HG02678 (cell line): Measurements from ENCODE around the gene HDLBP.
"Not testable (repeated sequence)": the region's sequence is repeated elsewhere in the genome, so short reads cannot be mapped to it uniquely, and the experiment has no call there.

Experiments used
- ATAC-seq: cut with Tn5 transposase; IDR thresholded peaks from one replicate; pipeline ENCODE4 v1.9.1; 2021; ENCODE audit warnings: mild to moderate bottlenecking, moderate library complexity; ENCODE audit not compliant: unreplicated experiment

Gene HDLBP

DNA sequence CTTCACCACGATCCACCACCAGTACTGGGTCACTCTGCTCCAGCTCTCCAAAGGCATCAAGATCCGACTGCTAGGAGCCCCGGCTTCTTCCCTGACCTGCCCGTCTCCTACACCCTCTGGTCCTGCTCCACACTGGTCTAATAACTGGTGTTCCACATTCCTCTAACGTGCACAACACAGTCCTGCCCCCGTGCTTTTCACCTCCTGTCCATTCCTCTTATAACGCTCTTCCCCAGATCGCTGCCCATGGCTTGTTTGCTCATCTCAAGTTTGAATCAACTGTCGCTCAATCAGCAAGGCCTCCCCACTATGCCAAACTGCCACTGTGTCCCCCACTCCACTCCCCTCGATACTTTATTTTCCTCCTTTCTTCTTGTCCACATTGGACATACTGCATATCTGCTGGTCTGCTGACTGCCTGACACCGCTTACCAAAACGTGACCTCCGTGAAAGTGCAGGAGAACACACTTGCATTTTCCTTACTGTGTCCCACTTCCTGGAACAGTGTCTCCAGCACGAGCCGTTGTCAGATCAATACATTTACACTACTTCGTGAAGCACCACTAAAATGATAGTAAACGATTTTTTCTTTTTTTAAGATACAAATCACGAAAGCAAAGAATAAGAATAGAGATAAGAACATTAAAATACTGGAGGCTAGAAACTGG, 6.5 kb downstream of the HDLBP start:
- ATAC-seq, result no peak

DNA sequence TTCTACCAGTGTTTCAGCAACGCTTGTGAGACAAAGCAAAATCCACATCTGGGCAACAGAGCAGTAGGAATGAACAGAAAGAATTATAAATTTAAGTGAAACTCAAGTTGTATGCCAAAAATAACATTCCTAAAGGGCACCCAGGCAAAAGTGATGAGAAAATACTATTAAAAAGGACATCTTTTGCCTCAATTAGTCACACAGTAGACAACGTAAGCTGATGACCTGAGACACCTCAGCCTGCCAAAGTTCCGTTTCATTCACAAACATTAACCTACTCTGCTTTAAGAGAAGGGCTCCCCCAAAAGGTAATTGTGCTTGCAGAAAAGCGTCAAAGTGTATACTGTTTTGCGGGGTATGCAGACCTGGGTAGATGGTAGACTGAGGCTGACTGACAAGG, 7.2 kb downstream of the HDLBP start:
- ATAC-seq, result no peak

DNA sequence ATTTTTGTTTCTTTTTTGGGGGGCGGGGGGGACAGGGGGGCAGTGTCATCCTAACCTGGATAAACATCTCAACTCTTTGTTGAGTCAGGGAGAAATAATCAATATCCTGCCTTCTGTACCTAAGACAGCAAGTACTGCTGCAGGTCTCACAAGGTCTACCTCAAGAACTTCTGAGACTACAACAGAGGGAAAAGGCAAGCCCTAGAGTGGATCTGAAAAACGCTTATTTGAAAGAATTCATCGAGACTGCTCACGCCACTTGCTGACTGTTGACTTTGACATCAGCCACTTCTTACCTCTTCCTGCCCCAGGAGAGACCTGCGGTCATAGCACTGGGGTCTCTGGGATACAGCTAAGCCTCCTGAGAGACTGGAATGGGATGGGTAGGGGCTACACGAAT, 8.4 kb downstream of the HDLBP start:
- no peak for ATAC-seq

DNA sequence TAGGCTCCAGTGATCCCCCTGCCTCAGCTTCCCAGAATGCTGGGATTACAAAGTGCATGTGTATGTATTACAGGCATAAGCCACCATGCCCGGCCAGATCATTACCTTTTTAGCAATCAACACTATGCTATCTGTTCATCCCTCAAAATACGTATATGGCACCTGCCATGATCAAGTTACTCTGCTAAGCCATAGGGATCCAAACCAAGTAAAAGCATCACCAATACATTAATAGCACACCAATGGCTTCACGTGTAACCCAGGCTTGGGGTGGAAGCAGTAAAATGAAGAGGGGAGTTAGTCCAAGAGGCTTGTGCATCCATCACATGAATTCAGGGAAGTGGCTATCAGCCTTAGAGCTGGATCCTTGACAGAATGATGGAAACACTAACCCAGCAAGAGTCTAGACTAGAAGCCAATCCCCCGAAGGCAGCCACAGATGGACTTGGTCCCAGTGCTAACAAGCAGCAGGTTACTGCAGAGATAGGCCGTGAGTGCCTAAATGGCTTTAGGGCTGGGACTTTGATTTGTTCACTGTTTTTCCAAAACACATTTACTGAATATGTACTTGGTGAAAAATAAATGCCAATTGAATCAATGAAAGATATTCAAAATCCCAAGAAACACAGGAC, 11.3 kb downstream of the HDLBP start:
- no peak for ATAC-seq

GRCh38 chr2:241302759-241303651, 12.5 kb downstream of the HDLBP start:
- ATAC-seq, result no peak

GRCh38 chr2:241302083-241302482, 13.4 kb downstream of the HDLBP start:
- ATAC-seq, result no peak

DNA sequence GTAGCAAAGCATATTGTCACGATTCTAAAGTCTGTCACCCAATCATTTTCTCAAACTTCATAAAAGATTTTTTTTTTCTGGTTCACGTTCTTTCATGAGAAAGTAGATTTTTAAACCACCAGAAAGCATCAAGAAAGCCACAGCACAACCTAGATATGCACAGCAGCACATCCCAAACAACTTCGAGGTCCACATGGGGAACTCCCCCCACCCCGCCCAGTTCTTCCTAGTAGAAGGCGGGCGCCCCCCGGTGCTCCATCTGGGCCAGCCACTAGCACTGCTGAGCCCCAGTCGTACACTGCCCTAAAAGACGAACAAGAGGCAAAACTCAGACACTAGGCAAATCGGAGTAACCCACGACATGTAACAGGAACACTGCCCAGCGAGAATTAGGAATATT, 15.5 kb downstream of the HDLBP start:
- no peak for ATAC-seq

- no peak for ATAC-seq
These were observed 16.8 kb downstream of the HDLBP start for GRCh38 chr2:241298673-241299072.

DNA sequence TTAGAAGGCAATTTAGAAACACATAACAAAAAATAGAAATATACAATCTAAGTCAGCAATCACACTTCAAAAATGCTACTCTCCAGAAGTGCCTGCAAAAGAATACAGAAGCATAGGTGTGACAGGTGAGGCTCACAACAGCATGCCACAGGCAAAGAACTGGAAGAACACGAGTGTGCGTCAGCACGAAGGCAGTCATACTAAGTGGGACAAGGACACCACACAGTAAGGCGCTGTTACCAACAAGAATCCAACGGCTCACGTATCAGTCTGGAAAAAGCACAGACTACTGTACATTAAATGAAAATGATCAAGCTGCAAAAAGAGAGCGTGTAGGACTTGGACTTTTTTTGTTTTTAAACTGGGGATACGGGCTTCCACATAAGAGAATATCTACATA, 18.7 kb downstream of the HDLBP start:
- ATAC-seq, result no peak

DNA sequence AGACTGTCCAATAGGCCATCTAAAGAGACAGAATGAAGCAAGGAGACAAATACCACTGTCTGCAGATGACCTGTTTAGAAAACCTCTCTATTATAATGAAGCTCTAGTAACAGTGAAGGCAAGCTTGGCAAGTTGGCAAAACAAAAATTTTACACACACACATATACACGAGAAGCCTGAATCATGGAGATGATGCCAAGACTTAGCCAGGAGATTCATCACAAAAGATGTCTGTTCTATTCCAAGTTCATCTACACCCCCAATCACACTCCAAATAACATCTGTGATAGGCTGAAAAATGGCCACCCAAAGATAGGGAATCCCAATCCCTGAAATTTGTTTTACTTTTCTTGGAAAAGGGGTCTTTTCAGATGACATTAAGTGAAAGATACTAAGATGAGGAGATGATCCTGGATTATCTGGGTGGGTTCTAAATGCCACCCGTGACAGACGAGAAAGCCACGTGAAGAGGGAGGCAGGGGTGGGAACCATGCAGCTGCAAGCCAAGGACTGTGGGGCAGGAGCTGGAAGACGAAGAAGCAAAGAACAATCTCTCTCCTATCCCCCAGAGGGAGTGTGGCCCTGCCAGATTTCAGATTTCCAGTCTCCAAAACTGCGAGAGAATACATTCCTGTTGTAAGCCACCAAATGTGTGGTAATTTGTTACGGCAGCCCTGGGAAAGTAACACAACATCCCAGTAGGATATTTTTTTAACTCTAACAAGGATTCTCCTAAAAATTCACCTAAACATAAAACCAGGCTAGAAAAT, 20.0 kb downstream of the HDLBP start:
- no peak for ATAC-seq

DNA sequence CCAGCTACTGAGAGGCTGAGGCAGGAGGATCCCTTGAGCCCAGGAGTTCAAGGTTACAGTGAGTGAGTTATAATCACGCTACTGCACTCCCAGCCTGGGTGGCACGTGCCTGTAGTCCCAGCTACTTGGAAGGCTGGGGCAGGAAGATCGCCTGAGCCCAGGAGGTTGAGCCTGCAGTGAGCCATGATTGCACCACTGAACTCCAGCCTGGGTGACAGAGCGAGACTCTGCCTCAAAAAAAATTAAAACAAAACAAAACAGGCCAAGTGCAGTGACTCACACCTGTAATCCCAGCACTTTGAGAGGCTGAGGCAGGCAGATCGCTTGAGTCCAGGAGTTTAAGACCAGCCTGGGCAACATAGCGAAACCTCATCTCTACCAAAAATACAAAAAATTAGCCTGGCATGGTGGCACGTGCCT, 22.1 kb downstream of the HDLBP start:
- ATAC-seq, result not testable (repeated sequence)

GRCh38 chr2:241291977-241292376, 23.5 kb downstream of the HDLBP start:
- ATAC-seq, result no peak

GRCh38 chr2:241291153-241291552, 24.3 kb downstream of the HDLBP start:
- no peak for ATAC-seq

- no peak for ATAC-seq
These were observed 25.9 kb downstream of the HDLBP start for GRCh38 chr2:241289597-241289996.

GRCh38 chr2:241289053-241289452, 26.4 kb downstream of the HDLBP start:
- ATAC-seq, result no peak

DNA sequence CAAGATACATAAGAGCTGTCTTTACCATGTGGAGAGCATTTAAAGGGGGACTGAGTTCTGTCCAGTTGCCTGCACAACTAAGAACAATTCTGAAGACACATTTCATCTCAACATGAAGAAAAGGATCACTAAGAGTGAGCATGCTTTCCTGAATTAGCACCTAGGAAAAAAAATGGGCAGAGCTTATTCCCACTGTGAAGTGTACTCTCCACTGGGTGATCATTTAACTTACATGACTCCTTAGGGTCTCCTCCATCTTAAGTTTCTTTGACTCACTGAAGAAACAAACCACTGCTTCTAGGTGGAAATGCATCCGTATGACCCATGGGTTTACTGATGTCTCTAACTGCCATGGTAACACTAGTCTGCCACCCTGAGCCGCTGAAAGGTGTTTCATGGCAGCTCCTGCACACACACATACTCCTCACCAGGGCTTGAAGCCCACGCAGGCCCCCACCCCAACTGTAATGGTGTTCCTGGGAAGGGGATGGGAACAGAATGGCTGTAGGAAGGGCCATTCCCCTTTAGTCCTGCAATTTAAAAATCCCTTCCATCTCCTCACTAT, 27.1 kb downstream of the HDLBP start:
- ATAC-seq, result no peak

GRCh38 chr2:241286348-241287090, 29.0 kb downstream of the HDLBP start:
- no peak for ATAC-seq

- ATAC-seq, result no peak
These were observed 29.9 kb downstream of the HDLBP start for GRCh38 chr2:241285596-241285995.

- no peak for ATAC-seq
These were observed 32.9 kb downstream of the HDLBP start for GRCh38 chr2:241282555-241282954.

DNA sequence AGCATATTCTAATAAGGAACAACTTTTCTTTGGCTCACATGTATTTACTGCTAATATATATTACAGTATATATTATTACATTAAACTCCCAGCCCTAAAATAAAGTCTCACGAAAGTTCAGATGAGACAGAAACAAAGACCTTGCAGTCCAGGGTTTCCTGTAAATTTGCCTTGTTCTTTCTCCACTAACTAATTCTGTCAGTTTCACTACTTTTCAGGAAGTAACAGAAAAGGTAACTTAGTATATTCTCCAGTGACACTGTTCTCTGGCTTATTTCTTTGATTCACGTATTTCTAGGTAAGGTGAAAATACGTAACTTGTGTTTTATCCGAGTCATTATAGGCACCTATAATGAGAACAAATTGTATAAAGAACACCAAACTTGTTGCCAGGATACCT, 35.2 kb downstream of the HDLBP start:
- no peak for ATAC-seq
